GM12878 (cell line): Measurements from ENCODE around the gene TMEM94. TPM values are rescaled to one million over a fixed set of nuclear protein-coding genes. Genes with fewer than 3 reads are reported as not detected.

Source experiments
- ATAC-seq: fragments of 200-7000 bp; cut with Tn5 transposase; 3 replicates; pipeline ENCODE4 v1.9.1; 2020; ENCODE audit warnings: mild to moderate bottlenecking, moderate library complexity
- BruUV-seq: library from RNA; stranded (reverse); fragments of 400-500 nt; replicated peaks from 2 replicates; lab custom pipeline; 2021; lab: Mats Ljungman, UMichigan
- CTCF ChIA-PET: fragments of 300-600 bp; sonication (Branson Sonifier 250); formaldehyde crosslinking; extraction: SDS; loops from one replicate; lab custom pipeline; 2021; ENCODE audit warnings: inconsistent platforms; lab: Yijun Ruan, JAX
- POLR2A ChIA-PET: fragments of 350-600 bp; formaldehyde crosslinking; extraction: SDS; loops from one replicate; lab custom pipeline; 2021; ENCODE audit warnings: inconsistent platforms; lab: Charles Lee
- RAD21 ChIA-PET: fragments of 300-600 bp; sonication (Branson Sonifier 250); formaldehyde crosslinking; loops from one replicate; lab custom pipeline; 2023; ENCODE audit warnings: antibody characterized with exemption; ENCODE audit not compliant: unreplicated experiment; lab: Charles Lee
- SMC1A ChIA-PET: fragments of 300-600 bp; sonication (Branson Sonifier 250); formaldehyde crosslinking; loops from one replicate; lab custom pipeline; 2023; ENCODE audit not compliant: unreplicated experiment, uncharacterized antibody; lab: Charles Lee
- DNase-seq: peaks from one replicate; pipeline ENCODE4 v3.0.0-alpha.2; 2011; ENCODE audit warnings: low read depth, low spot score
- FAIRE-seq: peaks from 3 replicates; lab custom pipeline; 2011; peaks lifted over from hg19 to GRCh38; lab: Jason Lieb, UNC
- H2AFZ ChIP-seq: 2 replicates; pipeline ENCODE4 v1.6.0; 2011; ENCODE audit warnings: low read depth, low read length, control low read depth; ENCODE audit not compliant: control insufficient read depth
- H3K27ac ChIP-seq: 2 replicates; pipeline ENCODE4 v1.5.1; 2011; ENCODE audit warnings: control low read depth; ENCODE audit not compliant: control insufficient read depth, insufficient read depth
- H3K27me3 ChIP-seq, 2 experiments: replicated peaks in 1 of 2; 2 replicates each; pipeline versions ENCODE4 v1.6.0 to v1.6.1; 2011; ENCODE audit warnings: low read length in 1 of 2; ENCODE audit not compliant: control insufficient read depth in 2 of 2, insufficient read depth in 2 of 2
- H3K36me3 ChIP-seq, 2 experiments: 2 replicates each; pipeline ENCODE4 v1.5.1; 2011; ENCODE audit warnings: low read length in 1 of 2; ENCODE audit not compliant: control insufficient read depth in 2 of 2, insufficient read depth in 2 of 2
- H3K4me1 ChIP-seq: 2 replicates; pipeline ENCODE4 v1.6.1; 2011; ENCODE audit warnings: mild to moderate bottlenecking, low read length, moderate library complexity, mixed read lengths; ENCODE audit not compliant: control insufficient read depth, insufficient read depth
- H3K4me2 ChIP-seq: 2 replicates; pipeline ENCODE4 v1.6.0; 2011; ENCODE audit warnings: control low read depth; ENCODE audit not compliant: control insufficient read depth, insufficient read depth
- H3K4me3 ChIP-seq: fragments of 200-600 bp; sonication (generic); 2 replicates; pipeline ENCODE4 v1.5.1; 2016
- H3K79me2 ChIP-seq: 2 replicates; pipeline ENCODE4 v1.6.0; 2011; ENCODE audit warnings: low read length; ENCODE audit not compliant: control insufficient read depth, insufficient read depth
- H3K9ac ChIP-seq: 2 replicates; pipeline ENCODE4 v1.8.0; 2011; ENCODE audit warnings: low read length, control low read depth, mixed read lengths; ENCODE audit not compliant: control insufficient read depth, insufficient read depth
- H3K9me3 ChIP-seq: replicated peaks from 3 replicates; pipeline ENCODE4 v1.5.1; 2011; ENCODE audit warnings: mild to moderate bottlenecking, low read length; ENCODE audit not compliant: control insufficient read depth, insufficient read depth
- H4K20me1 ChIP-seq: 2 replicates; pipeline ENCODE4 v1.6.0; 2011; ENCODE audit not compliant: control insufficient read depth, insufficient read depth
- CBFB ChIP-seq: IDR thresholded peaks from 2 replicates; pipeline ENCODE4 v1.6.1; 2016; ENCODE audit warnings: antibody characterized with exemption, low read depth
- CEBPB ChIP-seq, 2 experiments: fragments of 150-350 bp in 1 of 2; IDR thresholded peaks; 2 replicates each; pipeline ENCODE4 v1.6.1; 2012 to 2014; ENCODE audit warnings: low read depth in 2 of 2, low read length in 2 of 2, borderline replicate concordance in 1 of 2, inconsistent platforms in 1 of 2
- E2F4 ChIP-seq: IDR thresholded peaks from 2 replicates; pipeline ENCODE4 v1.6.1; 2012; ENCODE audit warnings: low read depth, low read length, improper control_type of control experiment
- ESRRA ChIP-seq: IDR thresholded peaks from 2 replicates; pipeline ENCODE4 v1.6.1; 2012; ENCODE audit warnings: mild to moderate bottlenecking, low read length, improper control_type of control experiment
- HDAC2 ChIP-seq: fragments of 200-600 bp; sonication (generic); IDR thresholded peaks from 2 replicates; pipeline ENCODE4 v1.6.1; 2017
- IRF4 ChIP-seq: IDR thresholded peaks from 2 replicates; pipeline ENCODE4 v1.6.1; 2011; ENCODE audit warnings: low read depth, low read length
- PRDM15 ChIP-seq: fragments of 450-650 bp; formaldehyde crosslinking; IDR thresholded peaks from 2 replicates; pipeline ENCODE4 v1.4.0; 2020; ENCODE audit warnings: mild to moderate bottlenecking, moderate library complexity
- SPI1 ChIP-seq: IDR thresholded peaks from 2 replicates; pipeline ENCODE4 v1.6.1; 2011; ENCODE audit warnings: low read depth, mild to moderate bottlenecking, low read length, moderate library complexity, borderline replicate concordance; ENCODE audit not compliant: insufficient read depth
- WGBS: methylation state at CpG from one replicate; pipeline ENCODE4 v1.1.6; 2016; ENCODE audit warnings: low lambda C conversion rate; ENCODE audit not compliant: insufficient replicate concordance, insufficient coverage; ENCODE audit errors: missing lambda C conversion rate; 5-methylcytosine and 5-hydroxymethylcytosine counted together
- in situ Hi-C: fragments of 300-500 bp; cut with MboI; formaldehyde crosslinking; loops from 9 replicates; pipeline ENCODE4 v1.14.3; 2018; ENCODE audit warnings: mixed read lengths
- intact Hi-C: fragments of 100-400 bp; cut with micrococcal nuclease; formaldehyde crosslinking; loops from one replicate; pipeline ENCODE4 v1.14.2; 2022; ENCODE audit not compliant: unreplicated experiment
- polyA plus RNA-seq, 11 experiments: library from polyadenylated mRNA; depleted of rRNA in 4 of 11; unstranded in 6 of 11; stranded (reverse) in 5 of 11; fragments of >200 nt; fragmentation: Nextera tagmentation in 4 of 11; fragmentation: Illumina TruSeq in 1 of 11; extraction: Ambion mirVana in 4 of 11; extraction: Trizol in 1 of 11; gene quantifications; 1 replicate in 1 of 11; 2 replicates in 10 of 11; pipeline versions ENCODE4 v1.2.1 to v1.2.3, GENCODE V29; 2011 to 2016; ENCODE audit warnings: inconsistent platforms in 2 of 11, missing spikeins in 2 of 11, low read depth in 1 of 11
- total RNA-seq, 4 experiments: library from RNA; depleted of rRNA in 3 of 4; stranded (reverse); fragments of >200 nt in 3 of 4; fragmentation: Illumina TruSeq in 1 of 4; extraction: Trizol in 1 of 4; gene quantifications; 2 replicates each; pipeline versions ENCODE4 v1.2.1 to v1.2.3, GENCODE V29; 2013 to 2021

Gene TMEM94
- total and polyA plus RNA-seq, 10 of the 15 experiments (the other 5 are each of a cell fraction or from before 2014, with no cell fraction given), result 0.31 to 70.7 (median 24.4) TPM

DNA sequence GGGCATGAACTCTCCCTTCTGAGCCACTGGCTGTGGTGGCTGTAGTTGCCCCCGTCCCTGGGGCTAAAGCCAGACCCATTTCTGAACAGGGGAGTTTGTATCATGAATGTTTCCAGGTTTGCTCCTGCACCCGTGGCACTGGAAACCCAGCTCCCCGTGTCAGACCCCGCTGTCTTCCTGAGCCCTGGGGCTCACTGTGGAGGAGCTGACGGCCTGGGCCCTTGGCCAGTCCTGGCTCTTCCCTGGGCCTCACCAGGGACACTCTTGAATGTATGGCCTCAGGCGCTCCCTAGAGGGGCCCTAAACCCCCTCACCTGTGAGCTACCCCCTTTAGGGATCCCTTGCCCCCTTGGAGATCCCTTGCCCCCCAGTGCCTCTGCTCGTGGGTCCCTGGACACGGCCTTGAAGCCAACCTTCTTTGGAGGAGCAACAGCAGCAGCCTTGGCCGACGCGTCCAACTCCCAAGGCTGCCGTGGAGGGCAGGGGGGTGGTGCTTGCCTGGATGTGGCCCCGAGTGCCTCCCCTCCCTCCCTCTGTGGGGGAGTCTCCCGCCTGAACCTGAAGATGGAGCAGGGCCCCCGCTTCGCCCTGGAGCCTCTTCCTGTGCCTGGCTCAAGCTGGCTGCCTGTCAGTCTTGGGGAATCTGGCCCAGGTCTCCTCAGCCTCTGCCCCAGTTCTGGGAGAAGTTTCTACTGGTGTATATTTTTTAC, 43.0 kb downstream of the TMEM94 start:
- POLR2A ChIA-PET, result no interaction called here
- intact Hi-C loops, result no loop called here
- in situ Hi-C loops, result no loop called here

More for the DNA sequence above, 43.0 kb downstream of the TMEM94 start:
- no peaks in the 10 kb centered on the region for H3K79me2 ChIP-seq
- BruUV-seq, result no TSS peak
- H3K9ac ChIP-seq, result no peak overlapping the region
- no peaks in the 10 kb centered on the region for H3K4me1 ChIP-seq
- DNase-seq (no peak), FAIRE-seq (no peak)
- H2AFZ ChIP-seq, result no peak overlapping the region
- SMC1A ChIA-PET, result no interaction called here
- H3K36me3 ChIP-seq, result peaks cover 3 to 6% of the 10 kb centered on the region in 2 experiments; a peak in 3 of 4 replicates
- H3K4me2 ChIP-seq, result no peak overlapping the region
- H3K4me3 ChIP-seq, result no peak overlapping the region
- no peaks in the 10 kb centered on the region for H3K9me3 ChIP-seq
- TF ChIP-seq CBFB, result no peak
- TF ChIP-seq IRF4, result no peak
- TF ChIP-seq E2F4, result no peak
- no peak for TF ChIP-seq HDAC2
- no peak for TF ChIP-seq ESRRA
- TF ChIP-seq SPI1, result no peak
- TF ChIP-seq PRDM15 (CRISPR knock-in tag), result no peak
- no peak for TF ChIP-seq CEBPB (IDR thresholded peaks at IDR 0.05; ENCODE audit: borderline replicate concordance in 1 of 2, low read depth in 2 of 2, low read length in 2 of 2)
- TF ChIP-seq, all 136 proteins: peak for 0
- Histone ChIP-seq H3K27me3 (no peaks in the 10 kb centered on the region), H3K27ac (no peak overlapping the region), H4K20me1 (no peaks in the 10 kb centered on the region)
- ChIA-PET RAD21 (no interaction called here), CTCF (interaction anchor here (1.4 kb wide), 1 partner anchor 11 kb away, joined by 4 read pairs; no protein-coding TSS in a partner anchor)
- WGBS, result 76% methylated on average over 15 of the region's 16 CpGs
- no peak for ATAC-seq
